ENCODE measurements around the gene PPP2R2D.

DNA sequence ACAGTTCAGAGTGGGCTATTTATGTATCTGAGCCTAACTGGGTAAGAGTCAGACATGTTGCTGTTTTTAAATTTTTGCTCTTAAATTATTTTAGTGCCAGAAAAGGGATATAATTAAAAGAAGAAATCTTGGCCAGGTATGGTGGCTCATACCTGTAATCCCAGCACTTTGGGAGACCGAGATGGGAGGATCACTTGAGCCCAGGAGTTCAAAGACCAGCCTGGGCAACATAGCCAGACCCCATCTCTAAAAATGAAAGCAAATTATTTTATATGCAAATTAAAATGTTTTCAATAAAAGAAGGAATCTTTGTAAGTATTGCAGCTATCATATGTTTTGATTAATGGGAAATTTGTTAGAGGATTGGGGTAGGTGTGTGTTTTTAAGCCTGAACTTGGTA, 41.6 kb downstream of the PPP2R2D start:
- no peak for TF ChIP-seq POLR2A (IDR thresholded peaks at IDR 0.05)
- TF ChIP-seq, protein P1, sequence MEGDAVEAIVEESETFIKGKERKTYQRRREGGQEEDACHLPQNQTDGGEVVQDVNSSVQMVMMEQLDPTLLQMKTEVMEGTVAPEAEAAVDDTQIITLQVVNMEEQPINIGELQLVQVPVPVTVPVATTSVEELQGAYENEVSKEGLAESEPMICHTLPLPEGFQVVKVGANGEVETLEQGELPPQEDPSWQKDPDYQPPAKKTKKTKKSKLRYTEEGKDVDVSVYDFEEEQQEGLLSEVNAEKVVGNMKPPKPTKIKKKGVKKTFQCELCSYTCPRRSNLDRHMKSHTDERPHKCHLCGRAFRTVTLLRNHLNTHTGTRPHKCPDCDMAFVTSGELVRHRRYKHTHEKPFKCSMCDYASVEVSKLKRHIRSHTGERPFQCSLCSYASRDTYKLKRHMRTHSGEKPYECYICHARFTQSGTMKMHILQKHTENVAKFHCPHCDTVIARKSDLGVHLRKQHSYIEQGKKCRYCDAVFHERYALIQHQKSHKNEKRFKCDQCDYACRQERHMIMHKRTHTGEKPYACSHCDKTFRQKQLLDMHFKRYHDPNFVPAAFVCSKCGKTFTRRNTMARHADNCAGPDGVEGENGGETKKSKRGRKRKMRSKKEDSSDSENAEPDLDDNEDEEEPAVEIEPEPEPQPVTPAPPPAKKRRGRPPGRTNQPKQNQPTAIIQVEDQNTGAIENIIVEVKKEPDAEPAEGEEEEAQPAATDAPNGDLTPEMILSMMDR (IDR thresholded peaks at IDR 0.05): no peak

Measured in right lobe of liver (tissue), 4 donors.